HG03108 (cell line): Measurements from ENCODE around the gene PHOSPHO1.

Source experiments
- ATAC-seq: cut with Tn5 transposase; IDR thresholded peaks from one replicate; pipeline ENCODE4 v1.9.1; 2021; ENCODE audit warnings: moderate library complexity; ENCODE audit not compliant: unreplicated experiment

The PHOSPHO1 gene

DNA sequence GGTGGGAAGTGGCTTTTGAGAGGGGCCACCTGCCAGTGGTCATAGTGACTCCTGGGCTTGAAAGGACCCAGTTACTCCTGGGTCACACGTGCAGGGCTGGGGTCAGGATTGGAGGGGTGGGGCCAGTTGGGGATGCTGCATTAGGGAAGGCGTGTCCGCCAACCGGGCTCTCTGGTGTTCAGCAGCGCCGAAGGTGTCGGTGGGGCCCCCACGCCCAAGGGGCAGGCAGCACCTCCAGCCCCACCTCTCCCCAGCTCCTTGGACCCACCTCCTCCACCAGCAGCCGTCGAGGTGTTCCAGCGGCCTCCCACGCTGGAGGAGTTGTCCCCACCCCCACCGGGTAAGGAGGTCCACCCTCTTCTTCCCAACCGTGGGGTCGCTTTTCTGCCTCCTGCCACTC, 10.6 kb downstream of the PHOSPHO1 start:
- ATAC-seq, result no peak

DNA sequence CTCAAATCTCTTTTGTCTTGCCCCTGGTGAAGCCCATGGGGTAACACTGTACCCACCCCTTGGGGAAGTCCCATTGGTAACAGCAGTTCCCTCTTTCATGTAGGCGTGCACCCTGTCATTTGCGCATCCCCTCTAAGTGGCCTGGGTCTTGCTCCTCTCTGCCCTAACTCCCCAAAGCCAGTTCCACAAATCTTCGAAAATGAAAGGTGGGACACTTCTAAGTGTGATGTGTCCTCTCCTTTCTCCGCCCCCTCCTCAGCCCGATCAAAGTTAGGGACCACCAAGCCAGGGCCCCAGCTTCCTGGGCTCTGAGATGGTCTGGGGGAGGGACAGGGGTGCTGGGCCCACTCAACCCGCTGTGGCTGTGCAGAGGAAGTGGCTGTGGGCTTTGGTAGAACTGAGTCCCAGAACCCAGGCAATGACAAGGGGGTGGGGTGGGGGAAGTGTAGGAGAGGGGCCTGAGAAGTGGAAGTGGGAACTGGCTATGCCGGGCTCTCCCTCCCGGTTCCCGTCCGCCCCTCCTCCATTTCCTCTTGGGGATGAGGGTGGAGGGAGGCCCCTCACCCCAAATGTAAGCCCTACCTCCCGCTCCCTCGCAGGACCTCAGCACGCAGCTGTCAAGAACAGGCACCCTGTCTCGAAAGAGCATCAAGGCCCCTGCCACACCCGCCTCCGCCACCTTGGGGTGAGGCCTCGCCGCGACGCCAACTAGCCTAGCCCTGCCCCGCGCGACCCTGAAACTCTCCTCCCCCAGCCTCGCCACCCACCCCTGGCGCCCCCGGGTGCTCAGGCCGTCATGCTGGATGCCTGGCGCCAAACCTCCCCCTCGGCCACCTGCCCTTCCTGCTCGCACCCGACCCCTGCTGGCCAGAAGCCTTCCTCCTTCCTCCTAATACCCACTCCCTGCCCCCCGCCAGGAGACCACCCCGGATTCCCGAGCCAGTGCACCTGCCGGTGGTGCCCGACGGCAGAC, 11.4 kb downstream of the PHOSPHO1 start:
- no peak for ATAC-seq

DNA sequence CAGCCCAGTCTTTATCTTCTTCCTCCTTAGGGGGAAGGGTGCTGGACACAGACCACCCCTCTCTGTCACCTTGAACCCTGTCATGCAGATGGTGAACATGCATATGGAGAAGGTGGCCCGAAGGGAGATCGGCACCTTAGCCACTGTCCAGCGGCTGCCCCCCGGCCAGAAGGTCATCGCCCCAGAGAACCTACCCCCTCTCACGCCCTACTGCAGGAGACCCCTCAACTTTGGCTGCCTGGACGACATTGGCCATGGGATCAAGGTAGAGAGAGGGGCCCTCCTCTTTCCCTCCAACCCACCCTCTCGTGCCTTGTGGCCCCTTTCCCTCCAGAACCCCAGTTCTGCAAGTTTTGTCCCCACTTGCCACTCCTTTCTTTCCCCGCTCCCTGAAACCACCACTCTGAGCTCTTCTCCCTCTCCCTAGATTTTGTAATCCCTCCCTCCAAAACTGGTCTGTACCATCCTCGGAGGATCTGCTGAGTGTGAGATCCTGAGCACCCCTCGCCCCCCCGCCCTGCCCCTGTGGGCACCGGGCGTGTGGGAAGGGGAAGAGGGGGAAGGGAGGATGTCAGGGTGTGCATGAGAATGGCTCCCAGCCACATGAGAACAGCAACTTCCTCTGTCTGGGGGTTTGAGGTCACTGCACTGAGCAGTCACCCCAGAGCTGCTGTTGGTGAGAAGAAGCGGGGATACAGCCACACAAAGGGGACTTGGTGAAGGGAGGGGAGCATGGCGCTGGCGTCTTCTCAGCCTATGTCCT, 12.8 kb downstream of the PHOSPHO1 start:
- ATAC-seq, result peak; percentile 38

- ATAC-seq, result no peak
These were observed 13.5 kb downstream of the PHOSPHO1 start for GRCh38 chr17:49216953-49217650.

- no peak for ATAC-seq
These were observed 14.1 kb downstream of the PHOSPHO1 start for GRCh38 chr17:49216482-49216881.

DNA sequence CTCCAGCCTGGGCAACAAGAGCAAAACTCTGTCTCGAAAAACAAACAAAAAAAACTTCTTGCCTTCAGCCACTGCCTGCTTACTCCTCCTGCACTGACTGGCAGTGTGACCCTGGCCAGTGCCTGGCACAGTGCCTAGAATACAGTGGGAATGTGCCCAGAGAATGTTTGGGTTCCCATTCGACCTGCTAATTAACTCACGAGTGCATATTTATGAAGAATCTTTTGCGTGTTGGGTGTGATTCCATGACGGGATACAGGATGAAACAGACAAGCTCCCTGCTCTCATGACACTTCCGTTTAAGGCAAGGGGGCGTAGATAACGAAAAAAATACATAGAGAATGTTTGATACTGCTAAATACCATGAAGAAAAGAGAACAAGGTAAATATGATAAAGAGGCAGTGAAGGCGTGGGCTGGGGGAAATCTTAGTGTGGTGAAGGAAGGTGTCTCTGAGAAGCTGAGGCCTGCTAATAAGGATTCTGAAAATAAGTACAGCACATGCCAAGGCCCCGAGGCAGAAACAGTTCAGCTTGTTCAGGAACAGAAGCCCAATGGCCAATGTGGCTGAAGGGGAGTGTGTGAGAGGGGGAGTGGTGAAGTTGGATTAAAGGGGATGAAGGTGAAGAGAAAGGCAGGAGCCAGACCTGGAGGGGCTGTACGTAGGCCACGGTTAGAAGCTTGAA, 15.8 kb downstream of the PHOSPHO1 start:
- no peak for ATAC-seq

DNA sequence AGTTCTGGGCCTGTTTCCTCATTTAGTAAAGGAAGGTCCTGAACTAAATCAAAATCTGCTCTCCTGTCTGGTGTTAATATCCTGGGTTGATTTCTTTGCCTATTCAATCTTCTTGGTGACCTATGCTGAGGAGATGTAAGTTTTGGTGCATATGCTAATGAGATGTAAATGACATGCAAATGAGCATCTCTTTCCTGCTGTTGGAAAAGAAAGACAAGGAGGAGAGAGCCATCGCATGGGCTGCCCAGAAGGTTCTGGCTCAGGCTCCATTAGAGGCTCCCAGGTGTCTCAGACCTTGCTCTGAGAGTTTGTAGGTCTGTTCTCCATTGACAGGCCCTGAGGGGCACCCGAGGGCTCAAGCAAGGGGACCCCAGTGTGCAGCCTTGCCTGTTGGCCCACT, 16.7 kb downstream of the PHOSPHO1 start:
- no peak for ATAC-seq

GRCh38 chr17:49213399-49213798, 17.2 kb downstream of the PHOSPHO1 start:
- ATAC-seq, result no peak

- peak; percentile 75 for ATAC-seq
These were observed 20.2 kb downstream of the PHOSPHO1 start, which contains the start of the genes ABI3 and GNGT2 for GRCh38 chr17:49210158-49211029. Gene ABI3 (plus strand): TSS chr17:49210707. CDS start chr17:49210725, 18 bp downstream. Gene GNGT2 (minus strand): TSS chr17:49210574. CDS start chr17:49207422, 3,152 bp downstream.

GRCh38 chr17:49209061-49209571, 21.5 kb downstream of the PHOSPHO1 start:
- no peak for ATAC-seq

GRCh38 chr17:49204516-49204915, 26.1 kb downstream of the PHOSPHO1 start:
- no peak for ATAC-seq

DNA sequence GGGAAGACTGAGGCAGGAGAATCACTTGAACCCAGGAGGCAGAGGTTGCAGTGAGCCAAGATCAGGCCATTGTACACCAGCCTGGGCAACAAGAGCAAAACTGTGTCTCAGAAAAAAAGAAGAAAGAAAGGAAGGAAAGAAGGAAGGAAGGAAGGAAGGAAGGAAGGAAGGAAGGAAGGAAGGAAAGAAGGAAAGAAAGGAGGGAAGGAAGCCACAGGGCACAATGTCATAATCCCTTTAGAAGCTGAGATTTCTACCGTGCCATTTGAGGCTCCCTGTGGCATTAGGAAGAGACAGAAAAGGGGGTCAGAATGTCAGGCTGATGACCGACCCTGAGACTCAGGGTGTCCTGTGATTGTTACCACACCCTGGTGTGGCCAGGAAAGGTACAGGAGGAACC, 26.8 kb downstream of the PHOSPHO1 start:
- ATAC-seq, result no peak

- ATAC-seq, result no peak
These were observed 29.1 kb downstream of the PHOSPHO1 start for GRCh38 chr17:49201481-49201927.

GRCh38 chr17:49200423-49201083, 30.0 kb downstream of the PHOSPHO1 start:
- no peak for ATAC-seq

GRCh38 chr17:49198211-49198610, 32.4 kb downstream of the PHOSPHO1 start:
- no peak for ATAC-seq

DNA sequence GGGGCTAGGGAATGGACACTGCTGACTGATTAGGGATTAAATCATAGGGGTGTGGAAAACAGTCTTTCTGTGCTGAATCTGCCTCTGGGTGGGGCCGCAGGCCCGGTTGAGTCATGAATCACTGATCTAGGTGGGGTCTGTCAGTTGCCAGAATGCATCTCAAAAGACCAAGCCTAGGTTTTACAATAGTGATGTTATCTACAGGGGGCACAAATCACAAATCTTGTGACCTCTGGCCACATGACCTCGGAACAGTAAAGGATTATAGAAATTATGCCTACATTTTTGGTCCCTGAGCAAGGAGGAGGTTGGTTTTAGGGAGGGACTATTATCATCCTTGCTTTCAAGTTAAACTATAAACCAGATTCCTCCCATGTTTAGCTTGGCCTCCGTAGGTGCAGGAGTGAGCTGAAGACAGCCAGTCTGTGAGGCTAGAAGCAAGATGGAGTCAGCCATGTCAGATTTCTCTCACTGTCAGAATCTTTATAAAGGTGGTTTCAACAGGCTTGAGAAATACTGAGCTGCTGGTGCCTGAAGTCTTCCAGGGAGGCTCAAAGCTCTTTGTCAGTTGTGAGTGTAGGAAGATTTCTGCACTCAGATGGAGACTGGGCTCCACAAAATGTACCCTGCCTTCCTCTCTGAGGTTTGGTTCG, 33.1 kb downstream of the PHOSPHO1 start:
- ATAC-seq, result no peak

- no peak for ATAC-seq
These were observed 34.1 kb downstream of the PHOSPHO1 start for GRCh38 chr17:49196520-49196919.

GRCh38 chr17:49195751-49196150, 34.8 kb downstream of the PHOSPHO1 start:
- no peak for ATAC-seq
